Measurements from ENCODE around the gene WDR62. TPM values are rescaled to one million over a fixed set of nuclear protein-coding genes. Genes with fewer than 3 reads are reported as not detected.

Gene WDR62
- total and polyA plus RNA-seq, 10 of the 15 experiments (the other 5 are each of a cell fraction or from before 2014, with no cell fraction given): 0.08 to 20.6 (median 10.9) TPM

- RAD21 ChIA-PET (ENCODE audit: unreplicated experiment): no interaction called here
- no peak for FAIRE-seq
Measured at GRCh38 chr19:36110487-36111199, 55.9 kb downstream of the WDR62 start, which contains the start of gene OVOL3. OVOL3 (plus strand) TSS chr19:36111143; CDS start chr19:36111203, 60 bp downstream.

More at GRCh38 chr19:36110487-36111199, 55.9 kb downstream of the WDR62 start, which contains the start of gene OVOL3:
- H4K20me1 ChIP-seq (ENCODE audit: control insufficient read depth, insufficient read depth): no peaks in the 10 kb centered on the region
- peaks cover 11% of the 10 kb centered on the region for H3K79me2 ChIP-seq (ENCODE audit: control insufficient read depth, insufficient read depth, low read length)
- no peak for ATAC-seq
- ChIA-PET CTCF (interaction anchor here (1.1 to 1.3 kb wide), 2 partner anchors 16 to 68 kb away, joined by 3 read pairs; no protein-coding TSS in a partner anchor), SMC1A (ENCODE audit: uncharacterized antibody, unreplicated experiment) (no interaction called here), POLR2A (no interaction called here)
- H3K4me2 ChIP-seq (ENCODE audit: control insufficient read depth, insufficient read depth): no peak within 1 kb of the TSS
- BruUV-seq (replicated peaks): no TSS peak
- H3K4me1 ChIP-seq (ENCODE audit: control insufficient read depth, insufficient read depth, low read length): 0 out of 2 replicates have a peak, but pooled peaks cover 3% of the 10 kb centered on the region
- H3K9me3 ChIP-seq (replicated peaks; ENCODE audit: control insufficient read depth, insufficient read depth, low read length): no peaks in the 10 kb centered on the region
- no peak within 1 kb of the TSS for H3K9ac ChIP-seq (ENCODE audit: control insufficient read depth, insufficient read depth, low read length)
- intact Hi-C loops (cut with micrococcal nuclease; ENCODE audit: unreplicated experiment): loop anchor here (10.0 kb wide), 1 partner anchor 1264 kb away; the partner anchor contains the start of gene ZNF527
- no peak within 1 kb of the TSS for H3K4me3 ChIP-seq
- no peaks in the 10 kb centered on the region for H3K27me3 ChIP-seq (replicated peaks in 1 of 2; ENCODE audit: control insufficient read depth in 2 of 2, insufficient read depth in 2 of 2, low read length in 1 of 2)
- no peak within 1 kb of the TSS for H2AFZ ChIP-seq (ENCODE audit: control insufficient read depth, low read depth, low read length)
- H3K27ac ChIP-seq (ENCODE audit: control insufficient read depth, insufficient read depth): no peak within 1 kb of the TSS
- no peaks in the 10 kb centered on the region; a peak in 2 of 4 replicates for H3K36me3 ChIP-seq (ENCODE audit: control insufficient read depth in 2 of 2, insufficient read depth in 2 of 2, low read length in 1 of 2)
- in situ Hi-C loops (cut with MboI): loop anchor here (10.0 kb wide), 1 partner anchor 374 kb away; the partner anchor contains the start of gene ZNF566
- 36% methylated on average over 1 of the region's 1 CpG for WGBS (ENCODE audit: insufficient coverage, insufficient replicate concordance, low lambda C conversion rate, missing lambda C conversion rate)
- TF ChIP-seq POLR2A (IDR thresholded peaks at IDR 0.05; ENCODE audit: low read depth, low read length) (no peak), ETV6 (conservative IDR thresholded peaks at IDR 0.05 in 1 of 2, IDR thresholded peaks at IDR 0.05 in 1 of 2; ENCODE audit: borderline replicate concordance in 1 of 2, low read depth in 1 of 2) (no peak), SUPT20H (IDR thresholded peaks at IDR 0.05; ENCODE audit: borderline replicate concordance, control insufficient read depth, low read depth, low read length) (no peak), EP300 (IDR thresholded peaks at IDR 0.05; ENCODE audit: borderline replicate concordance in 1 of 2, control insufficient read depth in 1 of 2, low read depth in 2 of 2, low read length in 2 of 2) (no peak), BMI1 (IDR thresholded peaks at IDR 0.05; ENCODE audit: borderline replicate concordance) (no peak), RBBP5 (conservative IDR thresholded peaks at IDR 0.05) (no peak), ZBTB4 (CRISPR knock-in tag; IDR thresholded peaks at IDR 0.05) (no peak), SMC3 (IDR thresholded peaks at IDR 0.05; ENCODE audit: borderline replicate concordance, low read length) (no peak)
- no peak for DNase-seq (ENCODE audit: low read depth, low spot score)
